SK-N-SH (cell line): ENCODE results near the gene ACSL1. TPM values are rescaled to one million over a fixed set of nuclear protein-coding genes. Genes with fewer than 3 reads are reported as not detected.

Experiments
- CTCF ChIA-PET: fragments of 300-600, 350-600 bp; formaldehyde crosslinking; extraction: SDS; loops from one replicate; lab custom pipeline; 2021; lab: Yijun Ruan, JAX
- POLR2A ChIA-PET: fragments of 350-600 bp; sonication (Branson Sonifier 250); formaldehyde crosslinking; extraction: SDS; loops from one replicate; lab custom pipeline; 2020; ENCODE audit warnings: antibody characterized with exemption, inconsistent platforms; lab: Yijun Ruan, JAX
- DNase-seq: peaks from one replicate; pipeline ENCODE4 v3.0.0; 2012
- H2AFZ ChIP-seq: fragments of 200-600 bp; sonication (generic); 2 replicates; pipeline ENCODE4 v1.8.1; 2016; ENCODE audit warnings: antibody characterized with exemption, mild to moderate bottlenecking, low read depth
- H3F3A ChIP-seq: fragments of 200-600 bp; sonication (generic); replicated peaks from 2 replicates; pipeline ENCODE3; 2016; ENCODE audit warnings: antibody characterized with exemption, mild to moderate bottlenecking; ENCODE audit not compliant: insufficient read depth
- H3K27ac ChIP-seq, 2 experiments: fragments of 200-500 bp in 1 of 2; fragments of 200-600 bp in 1 of 2; sonication (Bioruptor generic) in 1 of 2; sonication (generic), shearing (Covaris generic) in 1 of 2; 2 replicates each; pipeline versions ENCODE4 v1.5.1 to v1.6.1; 2014 to 2016; ENCODE audit warnings: low read depth in 2 of 2, inconsistent platforms in 1 of 2, low read length in 1 of 2, mild to moderate bottlenecking in 1 of 2, mixed read lengths in 1 of 2
- H3K27me3 ChIP-seq: fragments of 200-600 bp; sonication (generic), shearing (Covaris generic); 2 replicates; pipeline ENCODE4 v1.6.1; 2016; ENCODE audit warnings: mixed run types; ENCODE audit not compliant: insufficient read depth
- H3K36me3 ChIP-seq, 2 experiments: fragments of 200-500 bp in 1 of 2; fragments of 200-600 bp in 1 of 2; sonication (Bioruptor generic) in 1 of 2; sonication (generic) in 1 of 2; replicated peaks in 1 of 2; 2 replicates each; pipeline versions ENCODE3 to v1.5.1; 2014 to 2016; ENCODE audit warnings: low read length in 1 of 2, mild to moderate bottlenecking in 1 of 2; ENCODE audit not compliant: insufficient read depth in 2 of 2, control insufficient read depth in 1 of 2
- H3K4me1 ChIP-seq, 2 experiments: fragments of 200-500 bp in 1 of 2; fragments of 200-600 bp in 1 of 2; sonication (Bioruptor generic) in 1 of 2; sonication (generic), shearing (Covaris generic) in 1 of 2; 2 replicates each; pipeline versions ENCODE4 v1.5.1 to v1.6.1; 2014 to 2016; ENCODE audit warnings: low read depth in 1 of 2, low read length in 1 of 2, mixed run types in 1 of 2; ENCODE audit not compliant: insufficient read depth in 2 of 2, control insufficient read depth in 1 of 2
- H3K4me2 ChIP-seq: fragments of 200-600 bp; sonication (generic), shearing (Covaris generic); 2 replicates; pipeline ENCODE4 v1.6.1; 2017; ENCODE audit warnings: mixed run types
- H3K4me3 ChIP-seq, 2 experiments: fragments of 200-500 bp in 1 of 2; fragments of 200-600 bp in 1 of 2; sonication (Bioruptor generic) in 1 of 2; sonication (generic), shearing (Covaris generic) in 1 of 2; 2 replicates each; pipeline versions ENCODE4 v1.5.1 to v1.8.1; 2014 to 2016; ENCODE audit warnings: low read depth in 2 of 2, inconsistent platforms in 1 of 2, low read length in 1 of 2, mild to moderate bottlenecking in 1 of 2, mixed read lengths in 1 of 2, moderate library complexity in 1 of 2
- H3K79me2 ChIP-seq: fragments of 200-600 bp; sonication (generic); 2 replicates; pipeline ENCODE4 v1.8.1; 2017; ENCODE audit warnings: mild to moderate bottlenecking; ENCODE audit not compliant: insufficient read depth
- H3K9ac ChIP-seq: fragments of 200-600 bp; sonication (generic); 2 replicates; pipeline ENCODE4 v1.6.1; 2017; ENCODE audit warnings: mixed run types
- H3K9me2 ChIP-seq: fragments of 200-600 bp; sonication (generic); 2 replicates; pipeline ENCODE4 v1.6.1; 2017; ENCODE audit warnings: mixed run types
- H3K9me3 ChIP-seq: fragments of 200-600 bp; sonication (generic); 2 replicates; pipeline ENCODE4 v1.6.1; 2017; ENCODE audit warnings: mixed run types, mild to moderate bottlenecking, moderate library complexity
- H4K20me1 ChIP-seq: fragments of 200-600 bp; sonication (generic); 2 replicates; pipeline ENCODE4 v1.6.1; 2017; ENCODE audit warnings: mild to moderate bottlenecking, mixed run types; ENCODE audit not compliant: insufficient read depth
- CHD2 ChIP-seq: fragments of 150-350 bp; IDR thresholded peaks from 2 replicates; pipeline ENCODE4 v1.6.1; 2018; ENCODE audit warnings: low read length; ENCODE audit not compliant: partially characterized antibody
- ELF1 ChIP-seq: IDR thresholded peaks from 2 replicates; pipeline ENCODE4 v1.4.0; 2012
- EZH2phosphoT487 ChIP-seq: fragments of 200-600 bp; sonication (generic); IDR thresholded peaks from 2 replicates; pipeline ENCODE4 v1.6.1; 2017; ENCODE audit warnings: low read depth, mixed run types, mild to moderate bottlenecking, antibody characterized with exemption, moderate library complexity, borderline replicate concordance
- GATA2 ChIP-seq: sonication (generic); formaldehyde crosslinking; IDR thresholded peaks from 2 replicates; pipeline ENCODE4 v1.5.0; 2020; ENCODE audit warnings: mild to moderate bottlenecking, missing genetic modification reagents
- IRF3 ChIP-seq: fragments of 150-350 bp; IDR thresholded peaks from 2 replicates; pipeline ENCODE4 v1.6.1; 2016; ENCODE audit warnings: mild to moderate bottlenecking, low read depth, low read length
- MXI1 ChIP-seq: IDR thresholded peaks from 2 replicates; pipeline ENCODE4 v1.6.1; 2012; ENCODE audit warnings: mild to moderate bottlenecking, low read depth, low read length, improper control_type of control experiment
- NFIC ChIP-seq: IDR thresholded peaks from 2 replicates; pipeline ENCODE4 v1.4.0; 2012; ENCODE audit warnings: borderline replicate concordance
- NRF1 ChIP-seq: IDR thresholded peaks from 2 replicates; pipeline ENCODE4 v1.6.1; 2012; ENCODE audit warnings: low read depth, mild to moderate bottlenecking, low read length
- SMC3 ChIP-seq: IDR thresholded peaks from 2 replicates; pipeline ENCODE4 v1.6.1; 2012; ENCODE audit warnings: low read depth, low read length, improper control_type of control experiment
- TEAD4 ChIP-seq: IDR thresholded peaks from 2 replicates; pipeline ENCODE4 v1.4.0; 2012; ENCODE audit warnings: mild to moderate bottlenecking, borderline replicate concordance; ENCODE audit not compliant: insufficient read depth
- WGBS: methylation state at CpG from one replicate; pipeline ENCODE4 v1.1.6; 2017; ENCODE audit warnings: low lambda C conversion rate; 5-methylcytosine and 5-hydroxymethylcytosine counted together
- polyA plus RNA-seq, 3 experiments: library from polyadenylated mRNA; depleted of rRNA; stranded (reverse); fragments of >200 nt; gene quantifications; 2 replicates each; pipeline ENCODE4 v1.2.3, GENCODE V29; 2012
- TF ChIP-seq, protein P1 (sequence below): IDR thresholded peaks from 2 replicates; pipeline ENCODE4; 2012
- TF ChIP-seq, protein P2 (sequence below): IDR thresholded peaks from 2 replicates; pipeline ENCODE4 v1.4.0; 2012; ENCODE audit warnings: low read depth, borderline replicate concordance
- TF ChIP-seq, protein P3 (sequence below): IDR thresholded peaks from 2 replicates; pipeline ENCODE4 v1.4.0; 2012; ENCODE audit warnings: low read depth, borderline replicate concordance

ACSL1 gene
- polyA plus RNA-seq, 1 of the 3 experiments (the other 2 are of a cell fraction), result 7.9 TPM

- H3F3A ChIP-seq, result peaks cover 11% of the 10 kb centered on the region
- ChIA-PET POLR2A (no interaction called here), CTCF (no interaction called here)
- H3K27me3 ChIP-seq, result no peaks in the 10 kb centered on the region
- H3K4me3 ChIP-seq, result no peak overlapping the region
- no peak overlapping the region for H2AFZ ChIP-seq
- H3K27ac ChIP-seq, result no peak overlapping the region
- no peak for DNase-seq
- H3K4me2 ChIP-seq, result no peak overlapping the region
- no peaks in the 10 kb centered on the region for H3K36me3 ChIP-seq
- peaks cover 4% of the 10 kb centered on the region for H3K79me2 ChIP-seq
- no peaks in the 10 kb centered on the region for H3K9me3 ChIP-seq
- H3K9me2 ChIP-seq, result no peaks in the 10 kb centered on the region
- WGBS, result 71% methylated on average over 6 of the region's 6 CpGs
- peaks cover 8% of the 10 kb centered on the region for H4K20me1 ChIP-seq
- TF ChIP-seq IRF3 (no peak), GATA2 (CRISPR knock-in tag) (no peak), MXI1 (no peak), EZH2phosphoT487 (no peak), SMC3 (no peak), ELF1 (no peak), CHD2 (no peak), NRF1 (no peak), NFIC (no peak), TEAD4 (no peak)
- TF ChIP-seq, protein P1, sequence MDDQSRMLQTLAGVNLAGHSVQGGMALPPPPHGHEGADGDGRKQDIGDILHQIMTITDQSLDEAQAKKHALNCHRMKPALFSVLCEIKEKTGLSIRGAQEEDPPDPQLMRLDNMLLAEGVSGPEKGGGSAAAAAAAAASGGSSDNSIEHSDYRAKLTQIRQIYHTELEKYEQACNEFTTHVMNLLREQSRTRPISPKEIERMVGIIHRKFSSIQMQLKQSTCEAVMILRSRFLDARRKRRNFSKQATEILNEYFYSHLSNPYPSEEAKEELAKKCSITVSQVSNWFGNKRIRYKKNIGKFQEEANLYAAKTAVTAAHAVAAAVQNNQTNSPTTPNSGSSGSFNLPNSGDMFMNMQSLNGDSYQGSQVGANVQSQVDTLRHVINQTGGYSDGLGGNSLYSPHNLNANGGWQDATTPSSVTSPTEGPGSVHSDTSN, result no peak
- TF ChIP-seq, protein P2, sequence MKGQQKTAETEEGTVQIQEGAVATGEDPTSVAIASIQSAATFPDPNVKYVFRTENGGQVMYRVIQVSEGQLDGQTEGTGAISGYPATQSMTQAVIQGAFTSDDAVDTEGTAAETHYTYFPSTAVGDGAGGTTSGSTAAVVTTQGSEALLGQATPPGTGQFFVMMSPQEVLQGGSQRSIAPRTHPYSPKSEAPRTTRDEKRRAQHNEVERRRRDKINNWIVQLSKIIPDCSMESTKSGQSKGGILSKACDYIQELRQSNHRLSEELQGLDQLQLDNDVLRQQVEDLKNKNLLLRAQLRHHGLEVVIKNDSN, result no peak
- TF ChIP-seq, protein P3, sequence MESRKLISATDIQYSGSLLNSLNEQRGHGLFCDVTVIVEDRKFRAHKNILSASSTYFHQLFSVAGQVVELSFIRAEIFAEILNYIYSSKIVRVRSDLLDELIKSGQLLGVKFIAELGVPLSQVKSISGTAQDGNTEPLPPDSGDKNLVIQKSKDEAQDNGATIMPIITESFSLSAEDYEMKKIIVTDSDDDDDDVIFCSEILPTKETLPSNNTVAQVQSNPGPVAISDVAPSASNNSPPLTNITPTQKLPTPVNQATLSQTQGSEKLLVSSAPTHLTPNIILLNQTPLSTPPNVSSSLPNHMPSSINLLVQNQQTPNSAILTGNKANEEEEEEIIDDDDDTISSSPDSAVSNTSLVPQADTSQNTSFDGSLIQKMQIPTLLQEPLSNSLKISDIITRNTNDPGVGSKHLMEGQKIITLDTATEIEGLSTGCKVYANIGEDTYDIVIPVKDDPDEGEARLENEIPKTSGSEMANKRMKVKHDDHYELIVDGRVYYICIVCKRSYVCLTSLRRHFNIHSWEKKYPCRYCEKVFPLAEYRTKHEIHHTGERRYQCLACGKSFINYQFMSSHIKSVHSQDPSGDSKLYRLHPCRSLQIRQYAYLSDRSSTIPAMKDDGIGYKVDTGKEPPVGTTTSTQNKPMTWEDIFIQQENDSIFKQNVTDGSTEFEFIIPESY, result no peak
- H3K4me1 ChIP-seq, result peaks cover 18 to 35% of the 10 kb centered on the region in 2 experiments; a peak in 3 of 4 replicates
- no peak overlapping the region for H3K9ac ChIP-seq
Observed at GRCh38 chr4:184812199-184812542, 13.6 kb downstream of the ACSL1 start.
